SK-N-SH (cell line): ENCODE results near the gene TLN1.

Experiments used
- CTCF ChIP-seq: fragments of 200-600 bp; sonication (generic); IDR thresholded peaks from 2 replicates; pipeline ENCODE4 v1.6.1; 2017; ENCODE audit warnings: antibody characterized with exemption, mild to moderate bottlenecking, moderate library complexity
- EZH2phosphoT487 ChIP-seq: fragments of 200-600 bp; sonication (generic); IDR thresholded peaks from 2 replicates; pipeline ENCODE4 v1.6.1; 2017; ENCODE audit warnings: low read depth, mixed run types, mild to moderate bottlenecking, antibody characterized with exemption, moderate library complexity, borderline replicate concordance
- FOXJ3 ChIP-seq: sonication (generic); formaldehyde crosslinking; IDR thresholded peaks from 2 replicates; pipeline ENCODE4 v1.5.1; 2020; ENCODE audit warnings: mild to moderate bottlenecking, missing genetic modification reagents
- FOXM1 ChIP-seq: IDR thresholded peaks from 2 replicates; pipeline ENCODE4 v1.4.0; 2012; ENCODE audit warnings: low read depth, mild to moderate bottlenecking
- GABPA ChIP-seq: IDR thresholded peaks from 2 replicates; pipeline ENCODE4 v1.4.0; 2012; ENCODE audit warnings: low read depth, mild to moderate bottlenecking
- JUND ChIP-seq: IDR thresholded peaks from 2 replicates; pipeline ENCODE4 v1.4.0; 2012
- MAX ChIP-seq: IDR thresholded peaks from 2 replicates; pipeline ENCODE4 v1.4.0; 2012; ENCODE audit warnings: low read depth
- NRF1 ChIP-seq: IDR thresholded peaks from 2 replicates; pipeline ENCODE4 v1.6.1; 2012; ENCODE audit warnings: low read depth, mild to moderate bottlenecking, low read length
- POLR2AphosphoS5 ChIP-seq: IDR thresholded peaks from 2 replicates; pipeline ENCODE4 v1.6.1; 2012; ENCODE audit warnings: low read depth, low read length
- REST ChIP-seq: IDR thresholded peaks from 2 replicates; pipeline ENCODE4 v1.6.1; 2012; ENCODE audit warnings: mild to moderate bottlenecking, low read depth, low read length, moderate library complexity
- RFX5 ChIP-seq: IDR thresholded peaks from 2 replicates; pipeline ENCODE4 v1.6.1; 2012; ENCODE audit warnings: mild to moderate bottlenecking, improper control_type of control experiment, low read length
- TAF1 ChIP-seq: IDR thresholded peaks from 2 replicates; pipeline ENCODE4 v1.6.1; 2012; ENCODE audit warnings: low read depth, mild to moderate bottlenecking, low read length, moderate library complexity, borderline replicate concordance
- USF1 ChIP-seq: IDR thresholded peaks from 2 replicates; pipeline ENCODE4 v1.4.0; 2012; ENCODE audit warnings: low read depth, borderline replicate concordance
- YY1 ChIP-seq: IDR thresholded peaks from 2 replicates; pipeline ENCODE4 v1.4.0; 2012; ENCODE audit warnings: low read depth, mild to moderate bottlenecking

GRCh38 chr9:35689542-35690293 lies 42.3 kb downstream of the TLN1 start, which contains the start of gene TPM2:
- TF ChIP-seq EZH2phosphoT487: no peak
- TF ChIP-seq CTCF: no peak
- peak; percentile 91 for TF ChIP-seq POLR2AphosphoS5
- peak; percentile 29; the same call in 1 of the 2 replicates for TF ChIP-seq MAX
- TF ChIP-seq JUND: no peak
- no peak for TF ChIP-seq FOXJ3 (CRISPR knock-in tag)
- no peak for TF ChIP-seq REST
- no peak for TF ChIP-seq FOXM1
- TF ChIP-seq NRF1: no peak
- TF ChIP-seq RFX5: no peak
- no peak for TF ChIP-seq GABPA
- TF ChIP-seq YY1: no peak
- TF ChIP-seq USF1: no peak
- TF ChIP-seq TAF1: peak; percentile 67; the same call in 1 of the 2 replicates
